AG09309 (cell line): ENCODE results near the gene LRMDA.

ENCODE experiments used
- DNase-seq: peaks from one replicate; pipeline ENCODE4 v3.0.0-alpha.2; 2010; ENCODE audit warnings: low read depth
- H3K4me3 ChIP-seq: 2 replicates; pipeline ENCODE4 v1.5.1; 2011; ENCODE audit warnings: mild to moderate bottlenecking, low read depth, low read length, moderate library complexity; ENCODE audit not compliant: control insufficient read depth
- TF ChIP-seq, protein P1 (sequence below): IDR thresholded peaks from 2 replicates; pipeline ENCODE4 v1.5.1; 2011; ENCODE audit warnings: mild to moderate bottlenecking, low read depth, low read length, inconsistent platforms; ENCODE audit not compliant: insufficient read depth, control insufficient read depth; ENCODE audit errors: missing control alignments

The LRMDA gene

DNA sequence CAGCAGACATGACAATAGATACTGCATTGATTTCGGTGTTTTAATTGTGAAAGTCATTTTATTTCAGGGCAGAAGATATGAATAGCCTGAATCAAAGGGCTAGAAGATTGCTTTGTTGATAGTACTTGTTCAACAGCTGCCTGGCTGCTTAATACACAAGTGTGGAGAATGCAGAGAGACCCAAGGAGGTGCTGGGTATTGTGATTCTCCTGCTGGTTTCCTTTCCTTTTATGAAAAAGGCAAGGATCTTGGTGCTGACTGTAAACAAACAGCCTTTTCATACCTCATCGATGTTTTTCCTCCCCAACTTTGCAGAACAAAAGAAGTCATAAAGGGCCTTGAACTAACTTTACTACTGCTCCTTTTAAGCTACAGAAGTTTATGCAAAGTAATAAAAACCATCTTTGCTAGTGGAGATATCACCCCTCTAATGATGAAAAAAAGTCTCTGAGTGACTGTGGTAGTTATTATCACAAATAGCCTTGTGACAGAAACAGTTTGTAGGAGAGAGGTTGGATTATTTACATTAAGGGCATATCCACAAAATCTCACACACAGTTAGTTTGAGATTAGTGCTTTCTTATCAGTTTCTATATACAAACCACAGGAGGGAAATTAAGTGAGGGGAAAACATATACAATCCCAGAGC lies 800.0 kb downstream of the LRMDA start:
- TF ChIP-seq, protein P1, sequence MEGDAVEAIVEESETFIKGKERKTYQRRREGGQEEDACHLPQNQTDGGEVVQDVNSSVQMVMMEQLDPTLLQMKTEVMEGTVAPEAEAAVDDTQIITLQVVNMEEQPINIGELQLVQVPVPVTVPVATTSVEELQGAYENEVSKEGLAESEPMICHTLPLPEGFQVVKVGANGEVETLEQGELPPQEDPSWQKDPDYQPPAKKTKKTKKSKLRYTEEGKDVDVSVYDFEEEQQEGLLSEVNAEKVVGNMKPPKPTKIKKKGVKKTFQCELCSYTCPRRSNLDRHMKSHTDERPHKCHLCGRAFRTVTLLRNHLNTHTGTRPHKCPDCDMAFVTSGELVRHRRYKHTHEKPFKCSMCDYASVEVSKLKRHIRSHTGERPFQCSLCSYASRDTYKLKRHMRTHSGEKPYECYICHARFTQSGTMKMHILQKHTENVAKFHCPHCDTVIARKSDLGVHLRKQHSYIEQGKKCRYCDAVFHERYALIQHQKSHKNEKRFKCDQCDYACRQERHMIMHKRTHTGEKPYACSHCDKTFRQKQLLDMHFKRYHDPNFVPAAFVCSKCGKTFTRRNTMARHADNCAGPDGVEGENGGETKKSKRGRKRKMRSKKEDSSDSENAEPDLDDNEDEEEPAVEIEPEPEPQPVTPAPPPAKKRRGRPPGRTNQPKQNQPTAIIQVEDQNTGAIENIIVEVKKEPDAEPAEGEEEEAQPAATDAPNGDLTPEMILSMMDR: no peak
- DNase-seq: no peak
- no peak overlapping the region for H3K4me3 ChIP-seq

DNA sequence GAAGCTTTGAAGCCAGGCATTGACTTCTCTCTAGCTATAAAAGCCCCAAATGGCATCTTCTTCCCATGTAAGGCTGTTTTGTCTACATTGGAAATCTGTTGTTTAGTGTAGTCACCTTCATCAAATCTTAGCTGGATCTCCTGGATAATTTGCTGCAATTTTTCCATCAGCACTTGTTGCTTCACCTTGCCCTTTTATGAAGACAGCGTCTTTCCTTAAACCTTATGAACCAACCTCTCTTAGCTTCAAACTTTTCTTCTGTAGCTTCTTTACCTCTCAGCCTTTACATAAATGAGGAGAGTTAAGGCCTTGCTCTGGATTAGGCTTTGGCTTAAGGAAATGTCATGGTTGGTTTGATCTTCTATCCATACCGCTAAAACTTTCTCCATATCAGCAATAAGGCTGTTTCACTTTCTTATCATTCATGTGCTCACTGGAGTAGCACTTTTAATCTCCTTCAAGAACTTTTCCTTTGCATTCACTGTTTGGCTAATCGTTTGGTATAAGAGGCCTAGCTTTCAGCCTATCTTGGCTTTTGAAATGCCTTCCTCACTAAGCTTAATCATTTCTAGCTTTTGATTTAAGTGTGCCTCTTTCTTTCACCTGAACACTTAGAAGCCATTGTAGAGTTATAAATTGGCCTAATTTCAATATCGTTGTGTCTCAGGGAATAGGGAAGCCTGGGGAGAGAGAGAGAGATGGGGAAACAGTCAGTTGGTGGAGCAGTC lies 803.2 kb downstream of the LRMDA start:
- TF ChIP-seq, protein P1: no peak
- no peak overlapping the region for H3K4me3 ChIP-seq
- DNase-seq: no peak

DNA sequence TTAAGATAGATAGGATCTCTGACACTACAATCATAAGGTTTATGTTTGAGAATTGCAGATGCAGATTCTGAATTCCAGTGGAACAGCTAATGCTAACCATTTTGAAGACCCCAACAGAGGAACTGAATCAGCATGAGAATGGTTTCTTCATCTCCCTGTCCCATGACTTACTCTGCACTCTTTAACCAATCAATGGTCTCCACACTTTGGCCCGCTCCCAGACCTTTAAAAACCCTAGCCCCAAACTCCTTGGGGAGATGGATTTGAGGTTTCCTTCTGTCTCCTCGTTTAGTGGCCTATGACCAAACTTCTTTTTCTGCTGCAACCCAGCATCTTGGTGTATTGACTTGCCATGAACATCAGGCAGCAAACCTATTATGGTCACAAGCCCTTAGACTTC lies 804.9 kb downstream of the LRMDA start:
- TF ChIP-seq, protein P1: no peak
- no peak overlapping the region for H3K4me3 ChIP-seq
- no peak for DNase-seq

DNA sequence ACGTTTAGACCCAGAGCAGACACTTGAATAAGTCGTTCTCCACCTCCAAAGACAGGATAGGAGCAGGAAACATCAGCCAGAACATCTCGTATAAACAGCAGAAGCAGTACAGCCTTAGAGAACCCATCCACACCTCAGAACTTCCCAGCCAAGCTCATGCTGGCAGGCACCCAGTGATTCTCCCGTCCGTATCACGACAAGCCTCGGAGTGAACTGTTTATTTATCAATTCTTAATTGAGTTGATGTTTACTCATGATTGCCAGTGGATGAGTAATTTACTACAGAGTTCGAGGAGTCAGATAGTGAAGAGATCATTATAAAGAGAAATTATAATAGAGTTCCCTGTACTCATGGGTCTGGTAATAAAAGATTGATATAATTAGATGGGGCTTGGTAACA lies 811.5 kb downstream of the LRMDA start:
- DNase-seq: no peak
- TF ChIP-seq, protein P1: no peak
- H3K4me3 ChIP-seq: no peak overlapping the region

DNA sequence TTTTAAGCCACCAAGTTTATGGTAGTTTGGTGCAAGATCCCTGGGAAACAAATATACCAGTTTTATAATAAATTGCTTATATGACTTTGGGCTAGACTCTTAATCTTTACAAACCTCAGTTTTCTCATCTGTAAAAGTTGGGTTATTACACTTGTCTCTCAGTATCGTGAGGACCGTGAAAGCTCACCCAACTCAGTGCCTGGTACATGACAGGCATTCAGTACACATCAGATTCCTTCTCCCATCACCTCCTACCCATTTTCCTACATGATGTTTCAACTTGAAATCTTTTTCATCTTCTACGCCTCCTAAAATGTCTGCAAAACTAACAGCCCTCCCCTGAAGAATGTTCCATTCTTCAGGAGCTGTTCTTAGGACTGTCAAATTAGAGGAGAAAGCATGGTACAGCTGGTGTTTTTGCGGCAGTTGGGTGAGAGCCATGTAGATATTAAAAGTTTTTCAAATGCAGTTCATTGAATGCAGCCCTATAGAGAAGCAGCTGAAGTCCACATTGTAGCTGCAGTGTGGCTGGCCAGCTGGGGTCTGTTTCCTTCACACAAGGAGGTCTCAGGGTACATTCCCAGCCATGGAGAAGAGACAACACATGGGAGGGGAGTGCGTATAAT lies 812.8 kb downstream of the LRMDA start:
- TF ChIP-seq, protein P1: no peak
- DNase-seq: no peak
- no peak overlapping the region for H3K4me3 ChIP-seq

DNA sequence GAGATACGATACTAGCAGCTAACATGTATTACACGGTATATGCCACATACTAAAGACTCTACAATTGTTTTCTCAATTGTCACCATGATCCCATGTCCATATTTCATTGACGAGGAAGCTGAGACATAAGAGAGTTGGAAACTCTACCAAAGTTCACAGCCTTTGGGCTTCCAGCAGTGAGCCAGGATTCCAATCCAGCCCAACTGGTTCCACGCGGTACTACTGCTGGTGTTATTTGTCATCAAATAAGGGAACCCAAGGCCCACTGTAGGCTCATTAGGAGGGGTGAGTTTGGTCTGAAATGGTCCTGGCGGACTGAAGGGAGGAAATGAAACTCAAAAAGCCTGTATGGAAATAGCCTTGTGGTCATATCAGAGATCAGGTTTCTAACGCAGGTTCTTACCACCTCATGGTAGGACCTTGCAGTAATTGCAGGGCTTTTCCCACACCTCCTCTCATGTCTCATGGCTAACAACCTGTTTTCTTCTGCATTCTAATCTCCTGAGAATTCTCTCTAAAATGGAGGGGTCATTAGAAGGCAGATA lies 814.6 kb downstream of the LRMDA start:
- TF ChIP-seq, protein P1: no peak
- no peak for DNase-seq
- no peak overlapping the region for H3K4me3 ChIP-seq
